Stimulated activated CD4-positive, alpha-beta T cell treated with anti-CD3 and anti-CD28 coated beads, Interleukin-4, amount 100 ng/mL, for 24 hours (primary cell): ENCODE measurements around the gene IGSF9B.

Experiments used
- DNase-seq: peaks from one replicate; pipeline ENCODE4 v3.0.0-alpha.2; 2020

IGSF9B gene

GRCh38 chr11:133897331-133897650, 59.5 kb downstream of the IGSF9B start:
- DNase-seq: no peak

GRCh38 chr11:133896642-133897330, 60.0 kb downstream of the IGSF9B start:
- no peak for DNase-seq

DNA sequence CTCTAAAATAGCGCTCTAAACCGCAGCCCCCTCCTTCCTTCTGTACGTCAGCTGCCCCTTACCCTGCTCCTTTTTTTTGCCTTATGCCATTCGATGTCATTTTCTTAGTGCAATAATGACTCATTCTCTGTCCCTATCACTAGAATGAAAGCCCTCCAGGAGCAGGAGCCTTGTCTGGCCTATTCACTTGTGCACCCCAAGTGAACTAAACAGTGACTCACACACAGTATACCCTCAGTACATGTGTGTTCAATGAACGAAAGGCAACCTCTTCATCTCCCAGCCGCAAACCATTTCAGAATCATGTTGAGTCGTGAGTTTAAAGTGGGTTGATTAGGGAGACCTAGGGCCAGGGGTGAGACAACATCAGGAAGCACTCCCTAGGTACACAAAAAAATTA, 60.7 kb downstream of the IGSF9B start:
- no peak for DNase-seq

GRCh38 chr11:133895551-133895950, 61.2 kb downstream of the IGSF9B start:
- DNase-seq: no peak

- no peak for DNase-seq
Observed at GRCh38 chr11:133895061-133895479, 61.7 kb downstream of the IGSF9B start.

DNA sequence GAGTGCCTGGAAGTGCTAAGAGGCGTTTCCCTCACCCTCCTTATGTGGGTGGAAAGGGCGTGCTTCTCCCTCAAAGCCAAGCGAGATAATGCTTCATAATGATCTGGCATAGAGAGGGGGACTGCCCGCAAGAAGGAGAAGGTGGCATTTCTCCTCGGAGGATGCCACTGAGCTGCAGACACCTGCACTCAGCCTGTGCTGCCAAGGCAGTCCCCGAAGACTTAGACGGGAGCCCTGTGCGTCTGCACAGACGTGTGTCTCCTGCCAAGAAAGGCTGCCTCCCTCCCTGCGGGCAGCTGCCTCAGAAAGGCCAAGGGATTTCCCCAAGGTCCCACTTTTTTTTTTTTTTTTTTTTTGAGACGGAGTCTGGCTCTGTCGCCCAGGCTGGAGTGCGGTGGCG, 63.4 kb downstream of the IGSF9B start:
- DNase-seq: no peak

DNA sequence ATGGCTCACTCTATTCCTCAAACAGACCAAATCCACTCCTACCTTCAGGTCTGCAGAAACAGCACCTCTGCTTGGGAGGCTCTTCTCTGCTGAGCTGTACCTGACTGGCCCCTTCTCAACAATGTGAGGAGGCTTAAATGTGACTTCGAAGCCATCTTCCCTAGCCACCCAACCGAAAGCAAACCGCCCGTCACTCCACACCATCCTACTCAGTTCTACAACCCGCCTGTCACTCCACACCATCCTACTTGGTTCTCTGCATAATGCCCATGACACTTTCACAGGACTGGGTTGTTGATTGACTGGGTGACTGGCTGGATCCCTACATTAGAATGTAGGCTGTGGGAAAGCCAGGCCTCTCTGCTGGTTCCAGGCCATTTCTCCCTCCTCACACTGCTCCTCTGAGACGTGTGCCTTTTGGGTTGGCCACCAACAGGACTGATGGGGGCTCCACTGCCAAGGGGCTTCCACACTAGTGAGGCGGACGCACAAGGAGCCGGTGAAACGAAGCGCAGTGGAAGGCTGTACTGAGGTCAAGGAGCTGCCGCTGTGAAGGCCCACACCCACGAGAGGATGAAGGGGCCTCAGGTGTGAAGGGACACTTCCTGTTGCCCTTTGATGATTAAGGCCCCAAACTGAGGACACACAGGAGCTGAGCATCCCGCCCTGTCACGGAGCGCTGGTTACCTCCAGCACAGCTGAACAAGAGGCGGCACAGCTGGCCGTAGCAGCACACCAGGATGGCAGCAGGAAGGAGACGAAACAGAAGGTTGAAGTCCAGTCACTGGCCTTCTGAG, 64.0 kb downstream of the IGSF9B start:
- no peak for DNase-seq

DNA sequence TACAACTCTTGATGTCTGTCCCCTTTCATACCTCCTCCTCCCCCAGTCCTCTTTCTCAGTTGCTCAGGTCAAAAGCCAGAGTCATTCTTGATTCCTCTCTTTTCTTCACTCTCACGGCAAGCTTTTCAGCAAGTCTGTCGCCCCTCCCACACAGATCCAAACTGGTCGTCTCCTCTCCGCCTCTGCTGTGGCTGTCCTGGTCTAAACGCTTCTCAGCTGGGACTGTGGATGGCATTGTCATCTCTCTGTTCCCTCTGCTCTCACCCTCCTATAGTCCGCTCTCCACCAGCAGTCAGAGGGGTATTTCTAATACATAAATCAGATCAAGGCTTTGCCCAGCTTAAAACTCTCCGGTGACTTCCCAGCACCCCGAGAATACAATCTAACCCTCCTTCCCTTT, 64.6 kb downstream of the IGSF9B start:
- no peak for DNase-seq

- DNase-seq: no peak
Observed at GRCh38 chr11:133889893-133890292, 66.9 kb downstream of the IGSF9B start.

DNA sequence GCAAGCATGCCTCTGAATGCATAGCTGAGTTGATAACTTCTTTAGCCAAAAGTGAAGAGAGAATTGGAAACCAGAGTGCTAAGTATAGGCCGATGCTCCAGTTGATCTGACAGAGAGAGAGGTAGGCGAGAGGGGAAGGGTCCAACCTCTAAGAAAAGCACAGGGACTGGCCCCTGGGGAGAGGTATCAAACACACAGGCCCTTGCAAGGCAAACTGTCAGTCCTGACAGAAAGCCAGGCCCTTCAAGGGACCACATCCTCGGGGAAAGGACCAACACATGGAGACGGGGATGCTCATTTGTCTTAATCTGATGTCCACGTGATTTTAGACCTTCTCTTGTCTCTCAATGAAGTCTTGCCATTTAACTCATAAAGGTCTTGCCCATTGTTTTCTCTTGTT, 67.6 kb downstream of the IGSF9B start:
- DNase-seq: no peak

DNA sequence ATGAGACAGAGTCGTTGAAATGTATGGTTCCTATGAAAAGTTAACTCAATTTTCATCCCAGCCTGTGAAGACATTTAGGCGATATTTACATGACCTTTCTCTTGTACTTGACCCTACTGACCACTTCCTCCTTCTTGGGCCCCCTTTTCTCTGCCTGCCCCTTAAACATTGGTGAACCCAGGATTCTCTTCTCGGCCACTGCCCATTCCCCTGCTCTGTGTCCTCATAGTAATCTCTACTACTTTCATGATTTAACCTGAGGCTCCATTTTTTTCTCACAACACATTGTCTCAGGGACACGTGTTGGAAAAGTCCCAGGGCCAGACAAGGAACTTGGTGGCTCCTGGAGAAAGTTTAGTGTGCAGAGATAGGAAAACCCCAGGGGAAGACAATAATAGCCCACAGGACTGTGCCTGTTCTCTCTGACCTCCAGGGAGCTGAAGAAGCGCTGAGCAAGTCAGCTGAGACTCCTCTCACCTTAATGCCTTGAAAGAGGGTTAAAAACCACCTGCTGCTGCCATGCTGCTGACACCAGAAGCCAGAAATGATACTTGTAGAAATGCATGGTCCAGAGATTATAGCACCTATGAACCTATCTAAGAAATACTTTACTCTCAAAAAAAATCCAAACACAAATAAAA, 69.0 kb downstream of the IGSF9B start:
- no peak for DNase-seq

- DNase-seq: no peak
Observed at GRCh38 chr11:133886029-133886428, 70.7 kb downstream of the IGSF9B start.

GRCh38 chr11:133872160-133872559, 84.6 kb downstream of the IGSF9B start:
- no peak for DNase-seq

- no peak for DNase-seq
Observed at GRCh38 chr11:133867456-133867855, 89.3 kb downstream of the IGSF9B start.

- no peak for DNase-seq
Observed at GRCh38 chr11:133865466-133865865, 91.3 kb downstream of the IGSF9B start.

- no peak for DNase-seq
Observed at GRCh38 chr11:133864756-133865155, 92.0 kb downstream of the IGSF9B start.

GRCh38 chr11:133860151-133860550, 96.6 kb downstream of the IGSF9B start:
- no peak for DNase-seq
